Measurements from ENCODE around the gene THTPA. TPM values are rescaled to one million over a fixed set of nuclear protein-coding genes. Genes with fewer than 3 reads are reported as not detected.

THTPA gene
- total RNA-seq, 1 donor from 2014 or later = 37.2 TPM

GRCh38 chr14:23564876-23565275 lies 8.8 kb downstream of the THTPA start:
- no peak for TF ChIP-seq CTCF (conservative IDR thresholded peaks at IDR 0.05; ENCODE audit: low read depth, low read length)
- no peak for DNase-seq (ENCODE audit: low read depth)
- H3K4me3 ChIP-seq (ENCODE audit: low read depth, low read length) = no peak overlapping the region

- no peak overlapping the region for H3K4me3 ChIP-seq (ENCODE audit: low read depth, low read length)
- TF ChIP-seq CTCF (conservative IDR thresholded peaks at IDR 0.05; ENCODE audit: low read depth, low read length) = no peak
- DNase-seq (ENCODE audit: low read depth) = no peak
Measured at GRCh38 chr14:23565626-23566025, 9.6 kb downstream of the THTPA start.

- H3K4me3 ChIP-seq (ENCODE audit: low read depth, low read length) = peak overlapping the region; percentile 81
- DNase-seq (ENCODE audit: low read depth) = no peak
Measured at GRCh38 chr14:23566112-23566777, 10.2 kb downstream of the THTPA start.

GRCh38 chr14:23566778-23567185 lies 10.7 kb downstream of the THTPA start:
- DNase-seq (ENCODE audit: low read depth) = no peak
- TF ChIP-seq CTCF (conservative IDR thresholded peaks at IDR 0.05; ENCODE audit: low read depth, low read length) = peak; percentile 39
- peak overlapping the region; percentile 81 for H3K4me3 ChIP-seq (ENCODE audit: low read depth, low read length)

More at GRCh38 chr14:23566112-23566777, 10.2 kb downstream of the THTPA start:
- no peak for TF ChIP-seq CTCF (conservative IDR thresholded peaks at IDR 0.05; ENCODE audit: low read depth, low read length)

GRCh38 chr14:23567186-23568020 lies 11.3 kb downstream of the THTPA start, which contains the start of gene AP1G2:
Gene AP1G2 (minus strand): TSS chr14:23567791. CDS start chr14:23567314, 477 bp downstream.
- DNase-seq (ENCODE audit: low read depth) = no peak
- TF ChIP-seq CTCF (conservative IDR thresholded peaks at IDR 0.05; ENCODE audit: low read depth, low read length) = no peak
- peak within 1 kb of the TSS; percentile 81 for H3K4me3 ChIP-seq (ENCODE audit: low read depth, low read length)

GRCh38 chr14:23568021-23568599 lies 12.0 kb downstream of the THTPA start:
- DNase-seq (ENCODE audit: low read depth) = no peak
- peak overlapping the region; percentile 81 for H3K4me3 ChIP-seq (ENCODE audit: low read depth, low read length)
- no peak for TF ChIP-seq CTCF (conservative IDR thresholded peaks at IDR 0.05; ENCODE audit: low read depth, low read length)
